Activated naive CD4-positive, alpha-beta T cell treated with anti-CD3 and anti-CD28 coated beads for 36 hours (primary cell): ENCODE results near the gene IARS2. TPM values are rescaled to one million over a fixed set of nuclear protein-coding genes. Genes with fewer than 3 reads are reported as not detected.

Experiments used
- CTCF ChIA-PET: fragments of 350-600 bp; sonication (Branson Sonifier 250); formaldehyde crosslinking; loops from one replicate; lab custom pipeline; 2021; ENCODE audit warnings: antibody characterized with exemption; lab: Charles Lee
- DNase-seq: peaks from one replicate; pipeline ENCODE4 v3.0.0-alpha.2; 2020
- H3K27ac Mint-ChIP-seq: one replicate; pipeline ENCODE4 v1.8.0; 2021; ENCODE audit warnings: mild to moderate bottlenecking, mixed read lengths
- H3K27me3 Mint-ChIP-seq: one replicate; pipeline ENCODE4 v1.8.0; 2021; ENCODE audit warnings: low read depth, mixed read lengths
- H3K36me3 Mint-ChIP-seq: one replicate; pipeline ENCODE4 v1.8.0; 2021; ENCODE audit warnings: low read depth, mixed read lengths
- H3K4me1 Mint-ChIP-seq: one replicate; pipeline ENCODE4 v1.8.0; 2021; ENCODE audit warnings: low read depth, mixed read lengths
- H3K4me3 Mint-ChIP-seq: one replicate; pipeline ENCODE4 v1.8.0; 2021; ENCODE audit warnings: mild to moderate bottlenecking, moderate library complexity, mixed read lengths
- H3K9me3 Mint-ChIP-seq: one replicate; pipeline ENCODE4 v1.8.0; 2021; ENCODE audit warnings: mixed read lengths
- intact Hi-C: fragments of 100-400 bp; cut with micrococcal nuclease; formaldehyde crosslinking; loops from one replicate; pipeline ENCODE4 v1.15.1; 2023
- total RNA-seq, 2 experiments: library from RNA; stranded (reverse); gene quantifications; one replicate each; pipeline ENCODE4 v1.2.3, GENCODE V29; 2021

Gene IARS2
- total RNA-seq: 10 to 100 TPM; 59.7 to 60.3 TPM

DNA sequence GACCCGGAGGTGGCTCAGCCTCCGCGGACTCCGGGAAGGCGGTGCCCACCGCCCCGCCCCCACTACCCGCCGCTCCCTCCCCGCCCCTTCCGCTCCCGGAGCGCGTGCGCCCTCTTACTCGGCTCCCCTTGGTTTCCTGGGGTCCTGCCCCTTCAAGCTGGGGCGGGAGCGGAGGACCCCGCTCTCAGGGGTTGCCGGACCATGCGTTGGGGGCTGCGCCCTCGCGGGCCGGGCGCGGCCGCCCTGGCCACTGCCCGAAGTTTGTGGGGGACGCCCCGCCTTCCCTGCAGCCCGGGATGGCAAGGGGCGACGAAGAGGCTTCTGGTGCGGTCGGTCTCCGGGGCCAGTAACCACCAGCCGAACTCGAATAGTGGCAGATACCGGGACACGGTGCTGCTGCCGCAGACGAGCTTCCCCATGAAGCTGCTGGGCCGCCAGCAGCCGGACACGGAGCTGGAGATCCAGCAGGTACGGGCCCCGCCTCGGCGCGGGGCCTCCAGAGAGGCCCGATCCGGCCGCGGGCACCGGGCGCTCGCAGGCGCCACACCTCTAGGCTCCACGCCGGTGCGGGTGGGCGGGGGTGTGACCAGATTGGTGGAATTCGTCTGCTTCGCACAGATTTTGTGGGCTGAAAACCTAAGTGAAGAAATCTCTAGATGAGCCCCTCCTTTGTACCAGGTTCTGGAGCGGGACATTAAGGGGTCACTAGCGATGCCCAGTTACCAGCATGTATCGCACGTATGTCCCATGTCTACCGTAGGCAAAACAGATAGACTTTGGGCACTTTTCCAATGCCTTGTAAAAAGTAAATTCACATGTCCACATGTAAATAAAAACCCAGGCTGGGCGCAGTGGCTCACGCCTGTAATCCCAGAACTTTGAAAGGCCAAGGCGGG lies at the start of gene IARS2:
Gene IARS2 (plus strand): TSS at position 117 of the 896 bp plus-strand sequence. CDS start 85 bp downstream, at position 202.
- H3K4me1 Mint-ChIP-seq: peaks cover 24% of the 10 kb centered on the region
- CTCF ChIA-PET: no interaction called here
- intact Hi-C loops: loop anchor here (1.0 to 10.0 kb wide), 3 partner anchors 907 to 1809 kb away; partner anchors contain the start of gene RRP15

GRCh38 chr1:220044678-220045355 lies 49.1 kb upstream of the IARS2 start:
- CTCF ChIA-PET: no interaction called here
- intact Hi-C loops: loop anchor here (2.0 to 5.0 kb wide), 3 partner anchors 16 to 873 kb away; partner anchors contain the start of gene LYPLAL1
- Mint-ChIP-seq H3K27ac (peak overlapping the region; percentile 98), H3K4me3 (peak overlapping the region; percentile 99), H3K36me3 (peaks cover 18% of the 10 kb centered on the region), H3K4me1 (peaks cover 34% of the 10 kb centered on the region), H3K9me3 (no peaks in the 10 kb centered on the region), H3K27me3 (no peaks in the 10 kb centered on the region)
- no peak for DNase-seq

More for the DNA sequence above, at the start of gene IARS2:
- Mint-ChIP-seq H3K4me3 (peak within 1 kb of the TSS; percentile 76), H3K36me3 (peaks cover 11% of the 10 kb centered on the region), H3K27me3 (no peaks in the 10 kb centered on the region), H3K9me3 (no peaks in the 10 kb centered on the region), H3K27ac (peak within 1 kb of the TSS; percentile 63)
- DNase-seq: peak; percentile 95

DNA sequence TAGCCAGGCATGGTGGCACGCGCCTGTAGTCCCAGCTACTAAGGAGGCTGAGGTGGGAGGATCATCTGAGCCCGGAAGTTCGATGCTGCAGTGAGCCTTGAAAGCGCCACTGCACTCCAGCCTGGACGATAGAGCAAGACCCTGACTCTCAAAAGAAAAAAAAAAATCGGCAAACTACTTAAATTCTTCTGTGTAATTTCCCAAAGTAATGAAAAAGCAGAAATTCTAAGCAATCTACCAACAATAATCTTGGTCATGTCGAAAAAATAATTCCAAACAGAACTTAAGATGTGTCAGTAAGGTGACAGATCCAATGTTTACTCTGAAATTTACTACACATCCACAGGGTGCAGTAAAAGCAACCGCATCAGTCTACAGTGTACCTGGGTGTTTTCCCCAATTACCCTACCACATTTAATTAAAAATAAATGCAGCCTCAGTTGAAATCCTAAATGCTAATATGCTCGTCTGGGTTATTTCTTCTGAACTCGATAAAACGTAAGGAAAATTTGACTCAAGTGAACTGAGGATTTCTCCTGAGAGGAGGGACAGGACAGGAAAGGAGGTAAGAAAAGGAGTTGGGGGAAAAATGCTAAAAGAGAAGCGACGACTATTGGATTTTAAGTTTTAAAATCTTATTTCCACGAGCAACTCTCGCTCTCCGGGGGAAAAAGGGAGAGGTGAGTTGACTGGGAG lies 48.4 kb upstream of the IARS2 start:
- intact Hi-C loops: loop anchor here (1.0 to 5.0 kb wide), 8 partner anchors 17 to 1760 kb away; partner anchors contain the start of genes BPNT1, LYPLAL1, RAB3GAP2 and RRP15
- Mint-ChIP-seq H3K27ac (peak overlapping the region; percentile 98), H3K9me3 (no peaks in the 10 kb centered on the region), H3K4me1 (peaks cover 30% of the 10 kb centered on the region), H3K36me3 (peaks cover 18% of the 10 kb centered on the region), H3K27me3 (no peaks in the 10 kb centered on the region), H3K4me3 (peak overlapping the region; percentile 99)
- CTCF ChIA-PET: no interaction called here
- peak; percentile 24 for DNase-seq

DNA sequence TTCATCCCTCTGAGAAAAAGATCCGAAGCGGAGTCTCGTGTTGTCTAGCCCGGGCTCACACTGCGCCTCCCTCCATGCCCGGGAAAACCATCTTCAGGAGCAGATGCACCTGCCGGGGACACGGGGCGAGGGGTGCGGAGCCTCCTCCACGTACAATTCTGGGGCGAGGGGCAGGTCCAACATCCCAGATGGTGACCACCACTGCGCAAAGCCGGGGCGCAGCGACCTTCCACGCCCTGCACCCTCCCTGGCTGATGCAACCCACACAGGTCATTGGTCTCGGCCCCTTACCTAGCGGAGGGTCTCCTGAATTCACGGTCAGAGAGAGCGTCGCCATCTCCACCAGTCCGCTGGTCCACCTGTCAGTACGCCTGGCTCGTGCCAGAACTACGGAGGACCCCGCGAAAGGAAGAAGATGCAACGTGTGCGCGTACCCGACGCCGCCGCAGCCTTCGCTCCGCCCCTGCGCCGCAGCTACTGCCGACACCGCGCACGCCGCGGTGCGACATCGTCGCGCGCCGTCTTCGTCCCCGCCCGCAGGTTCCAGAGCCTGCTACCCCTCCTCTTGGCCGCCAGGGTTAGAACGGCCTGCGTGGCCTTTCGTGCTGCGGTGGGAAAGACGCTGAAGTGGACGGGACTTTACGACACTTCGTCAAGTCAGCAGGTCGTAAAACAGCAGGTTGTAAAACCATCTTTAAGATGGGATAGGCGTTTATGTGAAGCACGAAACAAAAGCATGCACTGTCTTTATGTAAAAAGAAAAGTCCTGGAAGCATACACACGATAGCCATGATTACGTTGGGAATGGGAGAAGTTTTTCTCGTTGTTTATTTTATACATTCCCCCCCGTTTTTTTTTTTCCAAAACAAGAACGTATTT lies 47.6 kb upstream of the IARS2 start, which contains the start of gene EPRS1:
Gene EPRS1 (minus strand): TSS at position 454 of the 879 bp plus-strand sequence. CDS start 117 bp downstream, at position 337.
- peak; percentile 95 for DNase-seq
- Mint-ChIP-seq H3K4me1 (peaks cover 27% of the 10 kb centered on the region), H3K27me3 (no peaks in the 10 kb centered on the region), H3K9me3 (no peaks in the 10 kb centered on the region), H3K4me3 (peak within 1 kb of the TSS; percentile 99), H3K36me3 (peaks cover 15% of the 10 kb centered on the region), H3K27ac (peak within 1 kb of the TSS; percentile 98)
- CTCF ChIA-PET: no interaction called here
- intact Hi-C loops: loop anchor here (1.0 to 5.0 kb wide), 6 partner anchors 43 to 1761 kb away; partner anchors contain the start of genes BPNT1, LYPLAL1, RAB3GAP2 and RRP15

DNA sequence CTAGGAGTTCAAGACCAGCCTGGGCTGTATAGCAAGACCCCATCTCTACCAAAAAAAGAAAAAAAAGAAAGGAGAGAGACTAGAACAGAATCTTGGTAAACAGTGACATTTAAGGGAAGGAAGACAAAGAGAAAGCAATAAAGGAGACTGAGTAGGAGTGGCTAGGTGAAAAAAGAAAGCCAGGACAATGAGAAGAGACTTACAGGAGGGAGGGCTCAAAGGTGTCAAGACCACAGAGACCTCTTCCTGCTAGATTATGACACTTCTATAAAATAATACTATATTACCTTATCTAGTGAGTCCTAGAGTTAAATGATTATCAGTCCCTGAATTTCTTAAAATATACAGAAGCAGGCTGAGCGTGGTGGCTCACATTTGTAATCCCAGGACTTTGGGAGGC lies 37.6 kb upstream of the IARS2 start:
- DNase-seq: no peak
- peaks cover 4% of the 10 kb centered on the region for H3K36me3 Mint-ChIP-seq
- intact Hi-C loops: no loop called here
- H3K9me3 Mint-ChIP-seq: no peaks in the 10 kb centered on the region
- no peaks in the 10 kb centered on the region for H3K27me3 Mint-ChIP-seq
- H3K4me3 Mint-ChIP-seq: no peak overlapping the region
- CTCF ChIA-PET: no interaction called here
- H3K4me1 Mint-ChIP-seq: no peaks in the 10 kb centered on the region
- H3K27ac Mint-ChIP-seq: no peak overlapping the region

- CTCF ChIA-PET: no interaction called here
- Mint-ChIP-seq H3K9me3 (no peaks in the 10 kb centered on the region), H3K36me3 (peaks cover 32% of the 10 kb centered on the region), H3K27me3 (no peaks in the 10 kb centered on the region), H3K4me1 (no peaks in the 10 kb centered on the region), H3K27ac (no peak overlapping the region), H3K4me3 (no peak overlapping the region)
- DNase-seq: no peak
- intact Hi-C loops: no loop called here
Measured at GRCh38 chr1:220060876-220061275, 33.1 kb upstream of the IARS2 start.

DNA sequence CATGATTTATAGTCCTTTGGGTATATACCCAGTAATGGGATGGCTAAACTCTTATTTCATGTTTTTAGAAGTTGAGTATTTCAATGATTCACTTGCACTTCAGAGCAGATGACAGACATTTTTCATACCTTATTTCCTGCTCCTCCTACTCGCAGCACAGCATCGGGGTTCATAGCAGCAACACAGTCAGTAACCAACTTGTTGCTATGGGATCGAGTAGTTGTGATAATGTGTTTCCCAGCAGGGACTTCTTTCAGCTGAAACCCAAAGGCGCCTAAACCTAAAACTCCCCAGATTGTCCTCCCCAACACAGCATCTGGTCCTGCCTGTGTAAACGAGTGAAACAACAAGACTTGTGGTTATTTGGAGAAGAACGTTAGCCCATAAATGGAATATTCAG lies 31.3 kb upstream of the IARS2 start:
- Mint-ChIP-seq H3K27me3 (no peaks in the 10 kb centered on the region), H3K9me3 (no peaks in the 10 kb centered on the region), H3K4me3 (no peak overlapping the region), H3K36me3 (peaks cover 30% of the 10 kb centered on the region), H3K4me1 (no peaks in the 10 kb centered on the region), H3K27ac (no peak overlapping the region)
- CTCF ChIA-PET: no interaction called here
- no peak for DNase-seq
- intact Hi-C loops: no loop called here

GRCh38 chr1:220067269-220068204 lies 26.4 kb upstream of the IARS2 start:
- Mint-ChIP-seq H3K4me3 (no peak overlapping the region), H3K27me3 (no peaks in the 10 kb centered on the region), H3K27ac (no peak overlapping the region), H3K4me1 (no peaks in the 10 kb centered on the region), H3K9me3 (no peaks in the 10 kb centered on the region), H3K36me3 (peaks cover 28% of the 10 kb centered on the region)
- intact Hi-C loops: no loop called here
- no peak for DNase-seq
- CTCF ChIA-PET: interaction anchor here (0.6 kb wide), 1 partner anchor 246 kb away, joined by 5 read pairs; no protein-coding TSS in a partner anchor

DNA sequence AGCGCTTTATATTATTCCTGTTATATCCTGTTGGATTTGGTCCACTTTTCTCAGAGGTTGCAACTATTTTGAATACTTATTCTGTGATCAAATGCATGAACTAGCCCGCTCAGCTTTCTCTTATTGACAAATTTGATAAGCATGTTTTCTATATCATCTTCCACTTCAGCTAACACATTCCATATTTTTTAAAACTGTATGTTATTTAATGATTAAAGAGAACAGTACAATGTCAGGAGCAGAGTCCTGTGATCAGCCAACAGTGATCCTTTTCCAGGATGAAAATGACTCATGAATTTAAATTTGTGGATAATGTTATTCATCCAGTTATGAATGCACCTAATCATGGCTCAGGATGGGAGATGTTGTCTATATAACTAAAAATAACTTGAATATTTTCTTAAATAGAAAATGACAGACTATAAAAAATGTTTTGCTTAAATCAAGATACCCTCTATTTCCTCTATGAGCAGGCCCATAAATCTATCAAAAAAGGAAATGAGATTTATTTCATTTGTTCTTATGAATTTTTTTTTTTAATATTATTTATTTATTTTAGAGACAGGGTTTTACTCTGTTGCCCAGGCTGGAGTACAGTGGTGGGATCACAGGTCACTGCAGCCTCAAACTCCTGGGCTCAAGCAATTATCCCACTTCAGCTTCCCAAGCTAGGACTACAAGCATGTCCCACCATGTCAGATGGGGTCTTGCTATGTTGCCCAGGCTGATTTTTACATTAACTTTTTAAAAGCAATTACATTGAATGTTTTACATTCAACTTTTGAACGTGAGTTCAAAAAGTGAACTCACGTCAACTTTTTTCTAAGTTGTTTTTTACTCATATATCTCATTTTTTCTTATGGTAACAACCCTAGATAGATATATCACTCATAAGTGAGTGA lies 16.8 kb upstream of the IARS2 start:
- Mint-ChIP-seq H3K27ac (no peak overlapping the region), H3K36me3 (peaks cover 13% of the 10 kb centered on the region), H3K27me3 (no peaks in the 10 kb centered on the region), H3K4me1 (no peaks in the 10 kb centered on the region), H3K9me3 (no peaks in the 10 kb centered on the region), H3K4me3 (no peak overlapping the region)
- DNase-seq: no peak
- intact Hi-C loops: no loop called here
- CTCF ChIA-PET: no interaction called here

DNA sequence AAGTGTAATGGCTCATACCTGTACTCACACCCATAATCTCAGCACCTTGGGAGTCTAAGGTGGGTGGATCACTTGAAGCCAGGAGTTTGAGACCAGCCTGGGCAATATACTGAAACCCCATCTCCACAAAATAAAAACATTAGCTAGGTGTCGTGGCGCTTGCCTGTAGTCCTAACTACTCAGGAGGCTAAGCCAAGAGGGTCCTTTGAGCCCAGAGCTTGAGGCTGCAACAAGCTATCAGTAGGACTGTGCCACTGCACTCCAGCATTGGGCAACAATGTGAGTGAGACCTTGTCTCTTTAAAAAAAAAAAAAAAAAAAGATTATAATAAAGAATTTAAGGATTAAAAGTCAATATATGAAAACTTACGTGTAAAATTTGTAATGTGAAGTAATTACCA lies 16.0 kb upstream of the IARS2 start:
- CTCF ChIA-PET: interaction anchor here (1.0 kb wide), 1 partner anchor 9 kb away, joined by 3 read pairs; no protein-coding TSS in a partner anchor
- intact Hi-C loops: no loop called here
- no peak for DNase-seq
- no peaks in the 10 kb centered on the region for H3K9me3 Mint-ChIP-seq
- peaks cover 9% of the 10 kb centered on the region for H3K36me3 Mint-ChIP-seq
- H3K27ac Mint-ChIP-seq: no peak overlapping the region
- H3K4me3 Mint-ChIP-seq: no peak overlapping the region
- H3K27me3 Mint-ChIP-seq: no peaks in the 10 kb centered on the region
- H3K4me1 Mint-ChIP-seq: no peaks in the 10 kb centered on the region
